Measurements from ENCODE around the gene MYOZ3.

DNA sequence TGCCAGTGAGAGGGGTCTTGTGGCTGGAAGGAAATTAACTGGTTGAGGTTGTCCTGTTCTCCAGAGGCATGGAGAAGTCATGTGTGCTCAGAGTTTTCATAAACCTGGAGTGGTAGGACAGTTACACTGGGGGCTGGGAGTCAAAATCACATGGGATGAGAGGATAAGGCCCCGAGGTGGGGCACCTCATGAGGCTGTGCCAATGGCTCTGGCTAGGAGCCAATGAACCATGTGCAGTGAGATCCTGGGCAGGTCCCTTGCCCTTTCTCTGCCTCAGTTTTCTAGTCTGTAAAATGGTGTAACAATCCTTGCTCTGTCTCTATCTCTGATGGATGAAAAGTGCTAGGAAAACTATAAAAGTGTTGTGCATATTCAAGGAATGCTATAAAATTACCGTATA, 27.6 kb upstream of the MYOZ3 start:
- TF ChIP-seq, protein P1, sequence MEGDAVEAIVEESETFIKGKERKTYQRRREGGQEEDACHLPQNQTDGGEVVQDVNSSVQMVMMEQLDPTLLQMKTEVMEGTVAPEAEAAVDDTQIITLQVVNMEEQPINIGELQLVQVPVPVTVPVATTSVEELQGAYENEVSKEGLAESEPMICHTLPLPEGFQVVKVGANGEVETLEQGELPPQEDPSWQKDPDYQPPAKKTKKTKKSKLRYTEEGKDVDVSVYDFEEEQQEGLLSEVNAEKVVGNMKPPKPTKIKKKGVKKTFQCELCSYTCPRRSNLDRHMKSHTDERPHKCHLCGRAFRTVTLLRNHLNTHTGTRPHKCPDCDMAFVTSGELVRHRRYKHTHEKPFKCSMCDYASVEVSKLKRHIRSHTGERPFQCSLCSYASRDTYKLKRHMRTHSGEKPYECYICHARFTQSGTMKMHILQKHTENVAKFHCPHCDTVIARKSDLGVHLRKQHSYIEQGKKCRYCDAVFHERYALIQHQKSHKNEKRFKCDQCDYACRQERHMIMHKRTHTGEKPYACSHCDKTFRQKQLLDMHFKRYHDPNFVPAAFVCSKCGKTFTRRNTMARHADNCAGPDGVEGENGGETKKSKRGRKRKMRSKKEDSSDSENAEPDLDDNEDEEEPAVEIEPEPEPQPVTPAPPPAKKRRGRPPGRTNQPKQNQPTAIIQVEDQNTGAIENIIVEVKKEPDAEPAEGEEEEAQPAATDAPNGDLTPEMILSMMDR (IDR thresholded peaks at IDR 0.05): no peak
- TF ChIP-seq POLR2A (IDR thresholded peaks at IDR 0.05): no peak

Measured in lower leg skin (tissue), 3 donors.